HG03139 (cell line): ENCODE results near the gene SLC8A3.

Experiments
- ATAC-seq: cut with Tn5 transposase; IDR thresholded peaks from one replicate; pipeline ENCODE4 v1.9.1; 2021; ENCODE audit not compliant: unreplicated experiment

SLC8A3 gene

DNA sequence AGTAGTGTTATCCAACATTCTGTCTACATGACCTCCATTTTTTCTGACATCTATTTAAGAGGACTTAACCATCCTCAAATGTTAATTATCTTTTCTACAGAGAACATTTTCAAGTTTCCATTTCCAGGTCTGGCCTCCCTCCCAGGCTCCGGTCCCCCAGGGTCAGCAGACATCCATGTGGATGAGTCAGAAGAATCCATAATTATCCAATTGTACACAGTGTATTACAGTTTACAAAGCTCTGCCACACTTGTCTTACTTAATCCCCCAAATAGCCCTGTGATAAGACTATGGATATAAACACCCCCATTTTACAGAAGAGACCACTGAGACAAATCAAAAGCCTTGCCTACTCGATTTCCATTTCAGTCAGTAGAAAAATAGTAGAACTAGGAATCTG is 65.0 kb downstream of the SLC8A3 start:
- ATAC-seq: no peak

DNA sequence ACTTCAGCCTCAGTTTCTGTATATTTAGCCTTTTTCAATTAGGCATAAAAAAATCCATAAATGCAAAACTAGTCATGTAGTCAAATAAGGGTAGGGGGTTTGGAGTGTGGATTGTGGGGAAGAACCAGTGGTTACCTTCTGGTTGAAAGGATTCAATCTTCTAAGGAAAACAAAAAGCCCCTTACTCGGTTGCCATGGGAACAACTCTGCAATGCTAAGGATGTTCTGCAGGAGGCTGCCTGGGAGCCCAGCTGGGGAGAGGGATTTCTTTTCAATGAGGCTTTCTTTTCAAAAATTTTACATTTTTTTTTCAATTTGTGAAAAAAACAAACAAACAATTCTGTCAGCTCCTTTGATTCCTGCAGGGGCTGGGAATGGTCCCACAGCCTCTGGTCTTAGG is 67.2 kb downstream of the SLC8A3 start:
- no peak for ATAC-seq

DNA sequence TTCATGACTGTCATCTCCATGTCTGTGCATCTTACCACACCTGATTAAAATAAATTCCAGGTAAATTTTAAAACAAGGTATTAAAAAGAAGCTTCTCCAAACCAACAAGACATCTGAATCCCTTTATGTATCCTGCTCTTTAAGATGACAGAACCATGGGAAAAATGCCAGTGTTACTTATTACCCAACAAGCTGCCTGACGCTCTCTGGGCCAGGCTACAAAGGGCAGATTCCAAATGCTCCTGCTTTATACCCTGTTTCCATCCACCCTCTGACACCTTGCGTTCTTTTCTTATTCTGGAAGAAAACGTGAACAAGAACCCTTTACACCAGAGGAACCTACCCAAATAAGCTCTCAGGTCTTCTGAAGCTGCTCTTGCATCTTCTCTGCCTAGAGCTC is 70.7 kb downstream of the SLC8A3 start:
- no peak for ATAC-seq

DNA sequence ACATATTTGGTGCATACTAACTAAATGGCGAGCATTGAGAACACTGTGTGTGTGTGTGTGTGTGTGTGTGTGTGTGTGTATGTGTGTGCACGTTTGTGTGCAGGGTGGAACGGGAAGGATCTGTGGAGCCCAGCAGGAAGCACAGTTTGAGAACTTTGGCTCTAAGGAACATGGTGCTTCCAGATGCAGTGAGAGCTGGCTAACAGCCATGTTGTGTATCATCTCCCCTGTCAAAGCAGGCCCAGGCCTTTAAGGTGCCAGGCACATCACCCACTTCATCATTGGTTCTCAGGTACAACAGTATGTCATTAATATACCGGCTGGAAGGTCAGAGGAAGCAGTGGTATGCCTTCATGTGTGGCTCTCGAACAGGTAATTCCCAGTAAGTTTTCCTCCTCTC is 72.5 kb downstream of the SLC8A3 start:
- ATAC-seq: no peak

DNA sequence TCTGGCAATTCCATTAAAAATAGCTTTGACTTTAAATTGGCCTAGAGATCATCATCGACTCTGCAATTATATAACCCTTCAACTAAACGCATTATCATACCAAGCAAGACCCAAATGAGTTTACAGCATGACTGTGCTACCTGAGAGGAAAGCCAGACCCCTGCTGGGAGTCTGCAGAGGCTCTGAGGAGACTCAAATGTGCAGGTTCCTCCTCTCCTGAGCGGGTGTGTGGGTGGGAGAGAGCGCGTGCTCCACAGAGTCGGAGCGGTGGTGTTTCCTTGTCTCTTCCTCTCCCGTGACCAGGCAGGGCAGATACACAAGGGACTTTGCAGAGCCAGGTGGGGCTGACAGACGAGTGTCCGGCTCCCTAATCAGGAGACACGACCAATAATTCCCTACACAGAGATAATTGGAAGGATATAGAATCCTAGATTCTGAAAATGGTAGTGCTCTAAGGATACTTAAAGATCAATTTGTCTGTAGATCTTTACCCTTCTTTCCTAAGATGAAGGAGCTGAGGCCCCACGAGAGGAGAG is 74.1 kb downstream of the SLC8A3 start:
- ATAC-seq: no peak

DNA sequence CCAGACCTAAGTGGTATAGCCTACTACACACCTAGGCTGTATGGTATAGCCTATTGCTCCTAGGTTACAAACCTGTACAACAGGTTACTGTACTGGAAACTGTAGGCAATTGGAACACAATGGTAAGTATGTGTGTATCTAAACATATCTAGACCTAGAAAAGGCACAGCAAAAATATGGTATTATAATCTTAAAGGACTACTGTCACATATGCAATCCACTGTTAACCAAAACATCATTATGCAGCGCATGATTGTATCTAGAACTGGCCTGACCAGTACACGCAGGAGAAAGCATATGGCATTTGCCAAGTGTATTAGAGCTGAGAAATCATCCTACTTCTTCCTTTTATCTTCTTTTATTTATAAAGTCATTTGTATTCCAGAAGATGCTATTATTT is 75.5 kb downstream of the SLC8A3 start:
- no peak for ATAC-seq

DNA sequence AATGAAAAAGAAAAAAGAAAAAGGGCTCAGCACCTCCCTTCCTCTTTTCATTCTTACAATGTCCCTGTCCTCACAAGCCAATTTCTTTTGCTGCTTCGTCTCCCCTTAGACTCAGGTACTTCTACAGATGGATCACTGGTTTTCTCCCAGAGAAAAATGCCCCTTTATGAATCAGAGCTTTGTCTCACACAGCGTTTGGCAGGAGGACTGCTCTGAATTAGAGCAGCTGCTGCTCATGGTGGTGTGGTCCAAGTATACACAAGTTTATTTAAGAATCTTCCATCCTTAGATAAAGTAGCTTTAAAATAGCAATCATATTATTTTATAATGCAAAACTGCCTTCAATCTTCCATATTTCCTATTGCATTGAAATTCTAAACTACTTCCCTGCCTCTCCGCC is 80.3 kb downstream of the SLC8A3 start:
- ATAC-seq: no peak

DNA sequence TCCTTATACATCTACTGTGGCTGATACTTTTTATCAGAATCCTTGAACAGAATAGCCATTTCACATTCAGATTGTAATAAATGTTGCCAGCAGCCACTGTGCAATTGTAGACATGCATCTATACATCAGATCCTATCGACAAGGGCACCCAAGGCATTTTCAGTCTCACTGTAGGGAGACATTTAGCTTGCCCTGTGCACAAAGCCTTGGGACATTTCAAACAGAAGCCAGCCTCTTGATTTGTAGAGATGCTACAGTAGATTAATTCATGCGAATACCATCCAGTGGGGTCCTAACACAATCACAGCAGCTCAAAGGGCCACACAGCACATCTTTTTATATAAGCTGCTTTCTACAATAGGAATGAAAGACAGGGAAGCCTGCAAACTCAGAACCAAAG is 81.4 kb downstream of the SLC8A3 start:
- ATAC-seq: no peak

DNA sequence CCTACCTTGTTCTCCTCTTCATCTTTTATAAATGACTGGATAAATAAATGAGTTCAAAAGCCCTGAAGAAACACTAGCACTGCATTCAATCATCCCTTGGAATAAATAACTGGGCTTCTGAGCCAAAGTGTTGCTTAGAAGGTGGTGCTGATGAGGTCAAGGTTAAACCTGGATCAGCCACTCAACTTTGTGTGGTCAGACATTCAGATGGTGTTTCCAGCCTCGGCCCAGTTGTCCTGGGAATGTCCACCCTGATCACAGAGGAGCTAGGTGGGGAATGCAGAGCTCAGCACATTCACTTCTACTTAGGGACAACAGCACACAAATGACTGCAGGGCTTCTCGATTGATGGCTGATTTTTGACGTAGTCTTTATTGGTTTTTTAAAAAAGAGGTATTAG is 88.7 kb downstream of the SLC8A3 start:
- no peak for ATAC-seq

DNA sequence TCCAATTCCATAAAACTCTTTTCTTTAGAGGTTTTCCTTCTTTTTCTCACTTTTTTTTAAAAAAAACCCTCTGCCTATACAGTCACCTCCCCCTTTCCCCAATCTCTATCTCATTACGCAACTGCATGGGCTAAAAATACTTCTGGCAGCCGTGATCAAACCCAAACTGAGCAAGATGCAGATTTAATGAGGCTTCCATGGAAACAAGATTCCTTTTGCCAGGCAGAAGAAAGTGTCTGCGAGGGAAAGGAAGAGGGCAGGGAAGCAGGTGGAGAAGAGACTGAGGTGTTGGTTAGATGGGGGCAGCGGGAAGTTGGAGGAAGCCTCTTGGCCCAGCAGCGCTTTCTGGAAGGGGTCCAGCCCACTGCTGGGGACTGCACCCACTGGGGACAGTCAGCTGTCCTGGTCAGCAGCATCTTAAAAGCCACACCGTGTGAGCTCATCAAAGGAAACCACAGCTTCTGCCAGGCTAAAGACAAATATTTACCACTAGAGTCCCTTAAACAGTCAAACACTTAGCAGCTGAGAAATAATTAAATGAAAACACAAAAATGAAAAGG is 90.4 kb downstream of the SLC8A3 start:
- no peak for ATAC-seq

DNA sequence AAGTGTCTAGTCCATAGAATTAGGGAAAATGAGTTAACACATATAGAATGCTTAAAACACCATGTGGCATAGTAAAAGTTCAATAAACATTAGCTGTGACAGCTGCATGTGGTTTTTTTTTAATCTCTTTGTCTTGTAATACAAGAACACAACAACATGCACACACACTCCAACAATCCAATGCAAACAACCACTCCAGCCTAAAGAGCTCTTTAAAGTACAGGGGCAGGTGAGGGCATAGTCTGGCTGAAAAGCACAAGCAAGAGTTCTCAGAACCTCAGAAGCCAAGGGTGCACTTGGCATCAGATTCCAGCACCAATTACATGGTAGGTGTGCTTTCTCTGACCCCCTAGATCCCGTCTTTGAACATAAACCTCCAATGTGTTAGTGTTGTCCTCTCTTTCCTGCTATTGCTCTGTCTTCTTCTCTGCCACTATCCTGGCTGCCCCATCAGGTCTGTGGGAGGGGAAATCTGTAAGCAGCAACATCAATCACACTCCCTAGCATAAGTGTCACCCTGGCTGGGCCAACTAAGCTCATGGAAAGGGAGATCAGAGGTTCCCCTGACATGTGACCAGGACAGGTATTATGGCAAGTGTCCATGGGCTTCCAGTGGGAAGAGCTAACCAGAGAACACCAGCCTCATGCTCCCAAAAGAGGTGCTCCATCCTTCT is 91.0 kb downstream of the SLC8A3 start:
- no peak for ATAC-seq

DNA sequence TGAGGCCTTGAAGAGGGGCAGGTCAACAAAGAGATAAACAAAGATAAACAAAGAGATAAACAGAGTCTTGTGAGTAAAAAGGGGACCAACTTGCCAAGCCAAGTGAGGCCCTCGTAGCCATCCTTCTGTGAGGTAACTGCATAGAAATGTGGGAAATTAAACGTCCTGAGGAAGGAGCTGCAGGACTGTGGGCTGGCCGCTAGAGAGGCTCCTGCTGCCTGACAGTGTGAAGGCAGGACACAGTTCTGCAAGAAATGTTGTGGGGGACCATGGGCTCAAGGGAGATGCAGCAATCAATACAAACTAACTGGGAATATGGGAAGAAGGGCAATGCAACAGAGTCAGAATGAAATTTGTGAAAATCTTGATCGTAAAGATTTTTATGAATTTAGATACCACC is 91.9 kb downstream of the SLC8A3 start:
- ATAC-seq: no peak

DNA sequence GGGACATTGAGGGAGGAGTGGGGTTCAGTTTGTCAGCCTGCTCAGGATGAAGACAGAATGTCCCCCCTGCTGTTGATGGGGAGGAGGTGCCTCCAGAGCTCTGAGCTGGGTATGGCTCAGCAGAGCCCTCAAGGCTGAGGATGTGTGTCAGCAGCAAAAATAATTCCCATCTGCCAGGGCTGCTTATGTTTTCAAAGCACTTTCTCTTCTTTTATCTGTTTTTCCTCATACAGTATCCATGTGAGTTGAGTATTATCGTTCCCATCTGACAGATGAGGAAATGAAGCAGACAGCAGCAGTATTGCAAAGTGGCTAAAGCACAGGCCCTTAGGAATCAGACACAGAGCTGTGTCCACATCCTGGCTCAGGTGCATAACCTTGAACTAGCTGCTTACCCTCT is 94.1 kb downstream of the SLC8A3 start:
- ATAC-seq: no peak

DNA sequence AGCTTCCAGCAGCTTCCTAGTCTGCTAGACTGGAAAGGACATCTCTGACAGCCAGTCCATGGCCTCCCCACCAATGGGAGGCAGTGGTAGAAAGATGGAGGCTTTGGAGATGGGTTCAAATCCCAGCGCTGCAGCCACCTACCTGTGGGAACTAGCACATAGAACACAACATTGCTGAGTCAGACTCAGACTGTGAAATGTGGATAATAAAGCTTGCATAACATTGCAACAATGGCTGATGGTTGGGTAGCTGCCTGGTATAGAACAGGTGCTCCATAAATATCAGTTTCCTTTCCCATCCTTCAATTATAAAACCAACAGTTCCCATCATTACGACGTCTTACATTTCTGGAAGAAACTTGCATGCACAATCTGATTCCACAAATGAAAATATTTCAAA is 94.6 kb downstream of the SLC8A3 start:
- no peak for ATAC-seq

DNA sequence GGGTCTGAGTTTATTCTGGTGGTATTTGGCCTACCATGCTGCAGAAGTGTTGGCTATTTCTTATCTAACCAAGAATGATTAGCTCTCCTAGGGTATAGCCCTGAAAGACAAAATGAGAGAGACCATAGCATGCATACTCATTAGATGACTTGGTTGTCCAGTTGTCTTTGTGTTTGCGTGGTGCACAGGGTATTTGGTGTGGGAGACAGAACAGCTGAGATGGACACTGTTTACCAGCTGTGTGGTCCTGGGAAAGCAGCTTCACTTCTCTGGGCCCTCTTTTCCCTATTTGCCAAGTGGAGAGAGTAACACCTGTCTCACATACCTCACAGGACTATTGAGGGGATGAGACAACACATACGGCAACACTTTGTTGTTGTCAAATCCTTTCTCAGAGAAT is 95.6 kb downstream of the SLC8A3 start:
- ATAC-seq: no peak

DNA sequence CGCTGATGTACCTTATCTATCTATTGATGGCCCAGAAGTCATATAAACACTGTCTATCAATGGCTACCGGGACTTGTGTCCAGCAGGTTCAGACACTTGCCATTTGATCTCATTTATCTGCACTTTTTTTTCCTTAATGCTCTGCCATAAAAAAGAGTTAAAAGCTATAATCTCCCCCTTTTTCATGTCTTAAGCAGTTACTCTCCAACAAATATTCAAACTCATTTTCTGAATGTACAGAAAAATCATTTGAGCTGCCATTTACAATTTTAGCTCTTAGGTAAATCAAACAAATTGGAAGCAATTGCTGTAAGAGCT is 101.4 kb downstream of the SLC8A3 start:
- ATAC-seq: no peak

DNA sequence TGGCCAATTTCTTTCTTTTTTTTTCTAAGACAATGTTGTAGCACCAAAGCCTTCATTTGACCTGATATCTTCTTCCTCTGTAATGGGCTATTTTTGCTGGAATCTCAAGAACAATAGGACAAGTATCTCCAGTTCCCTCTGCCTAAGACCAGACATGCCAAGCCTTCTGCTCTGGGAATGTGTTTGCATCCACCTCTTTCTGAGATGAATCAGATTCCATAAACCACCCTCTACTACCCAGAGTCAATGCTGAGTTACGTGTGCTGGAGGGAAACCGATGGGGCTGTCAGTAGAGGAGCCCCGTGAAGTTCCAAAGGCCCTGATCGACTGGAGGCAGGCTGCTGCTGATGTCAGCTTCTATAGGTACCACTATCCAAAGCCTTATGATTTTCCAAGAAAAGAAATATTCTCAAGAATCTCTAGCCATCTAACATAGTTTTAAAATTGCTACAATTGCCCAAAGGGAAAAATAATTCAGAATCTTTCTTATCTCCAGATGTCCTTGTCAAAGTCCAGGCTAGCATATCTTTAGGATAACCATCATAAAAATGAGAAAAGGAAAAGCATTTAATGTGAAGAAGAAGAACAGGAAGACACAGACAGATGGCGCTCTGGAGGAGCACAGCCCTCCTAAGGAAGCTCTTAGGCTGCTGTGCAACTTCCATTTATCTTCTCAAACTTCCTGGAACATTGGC is 101.9 kb downstream of the SLC8A3 start:
- no peak for ATAC-seq

DNA sequence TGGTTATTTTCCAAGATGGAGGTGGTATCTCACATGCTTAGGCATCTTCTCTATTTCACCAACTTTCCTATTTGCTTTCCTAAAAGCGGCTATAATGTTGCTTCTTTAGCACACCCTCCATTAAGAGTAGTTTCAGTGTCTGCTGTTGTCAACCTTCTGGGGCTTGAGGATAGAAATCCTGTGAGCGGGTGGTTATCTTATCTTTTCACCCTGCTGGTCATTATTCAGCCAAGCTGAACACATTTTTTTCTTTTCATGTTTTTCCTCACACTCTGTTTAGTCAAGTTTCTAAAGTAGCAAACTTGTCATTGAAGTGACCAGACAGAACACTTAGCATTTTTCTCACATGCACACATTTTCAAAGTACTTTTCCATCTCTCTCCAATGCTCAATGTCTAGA is 104.5 kb downstream of the SLC8A3 start:
- ATAC-seq: no peak

DNA sequence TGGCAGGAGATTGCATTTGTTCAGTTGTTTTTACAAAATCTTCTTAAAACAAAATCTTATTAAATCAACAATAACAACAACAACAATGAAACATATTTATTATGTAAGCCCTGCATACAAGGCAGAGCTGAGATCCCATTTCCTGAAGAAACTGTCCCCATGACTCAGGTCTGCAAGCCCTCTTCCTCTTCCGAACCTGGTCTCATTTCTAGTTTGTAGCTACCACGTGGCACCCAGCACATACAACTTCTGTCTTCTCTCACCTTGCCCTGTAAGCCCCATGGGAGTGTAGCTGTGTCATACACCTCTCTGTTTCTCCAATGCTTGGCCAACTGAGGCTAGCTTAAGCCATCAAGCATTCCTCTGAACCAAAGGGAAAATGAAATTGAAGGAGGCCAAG is 106.4 kb downstream of the SLC8A3 start:
- no peak for ATAC-seq

DNA sequence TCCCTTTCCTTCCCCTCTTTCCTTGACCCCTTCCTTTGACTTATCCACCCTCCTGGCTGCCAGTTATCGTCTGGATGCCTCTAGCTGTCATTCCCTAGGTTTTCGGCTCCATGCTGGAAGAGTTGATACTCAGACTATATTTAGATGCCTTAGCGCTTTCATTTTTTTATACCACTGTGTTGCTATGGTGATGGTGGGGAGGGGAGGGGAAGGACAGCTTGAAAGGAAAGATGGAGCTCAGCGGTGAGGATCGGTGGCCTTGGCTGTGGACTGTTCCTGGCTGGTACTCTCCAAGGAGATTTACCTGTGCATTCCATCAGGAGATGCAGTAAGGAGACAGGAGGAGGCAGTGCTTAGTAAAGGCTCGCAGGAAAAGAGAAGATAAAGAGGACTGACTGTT is 108.7 kb downstream of the SLC8A3 start:
- ATAC-seq: no peak

DNA sequence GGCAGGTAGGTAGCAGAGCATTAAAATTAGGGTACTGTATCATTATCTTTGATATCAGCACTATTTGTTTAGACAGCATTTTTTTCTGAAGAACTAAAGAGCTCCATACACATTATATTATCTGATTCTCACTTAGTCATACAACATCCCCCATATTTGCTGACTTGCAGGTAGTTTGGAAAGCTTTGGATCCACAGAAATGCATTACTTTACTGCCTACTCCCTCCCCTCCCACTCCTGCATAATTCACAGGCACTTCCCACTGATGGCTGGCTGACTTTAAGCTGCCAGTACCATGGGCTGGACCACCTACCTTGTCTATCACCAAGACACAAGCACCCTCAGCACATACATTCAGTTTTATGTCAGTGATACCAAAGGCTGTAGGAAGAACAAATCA is 110.4 kb downstream of the SLC8A3 start:
- ATAC-seq: no peak

DNA sequence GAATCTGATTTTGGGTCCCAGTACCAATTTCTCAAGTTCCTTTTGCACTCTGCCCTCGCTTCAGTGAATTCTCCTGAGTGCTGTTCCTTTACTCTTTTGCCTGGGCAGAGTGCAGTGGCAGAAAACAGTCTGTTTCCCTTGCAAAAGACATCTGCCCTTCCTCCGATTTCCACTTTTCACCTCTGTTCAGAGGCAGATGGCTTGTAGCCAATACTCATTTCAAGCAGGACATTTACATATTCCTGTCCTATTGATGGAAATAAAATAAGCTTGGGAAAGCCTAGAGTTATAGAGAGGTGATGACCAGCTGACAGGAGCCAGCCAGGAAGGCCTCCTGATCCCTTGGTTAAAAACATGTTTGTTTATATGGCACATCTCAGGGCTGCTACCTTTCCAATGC is 111.0 kb downstream of the SLC8A3 start:
- ATAC-seq: no peak

DNA sequence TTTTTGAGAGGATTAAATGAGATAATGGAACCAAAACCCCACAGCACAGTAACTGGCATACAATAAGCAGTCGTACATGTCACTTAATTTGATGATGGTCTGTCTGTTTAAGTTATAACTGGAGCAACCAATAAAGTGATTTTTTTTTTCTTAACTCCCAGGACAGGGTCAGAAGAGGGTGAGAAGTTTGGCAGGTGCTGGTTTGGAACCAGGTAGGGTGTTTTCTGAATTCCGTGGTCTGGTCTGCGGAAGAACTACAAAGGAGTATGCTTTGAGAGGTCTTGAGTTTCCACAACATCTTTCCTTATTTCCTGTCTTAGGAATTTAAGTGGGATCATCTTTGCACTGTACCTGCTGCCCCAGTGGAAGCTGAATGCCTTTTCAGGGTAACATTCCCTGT is 111.7 kb downstream of the SLC8A3 start:
- no peak for ATAC-seq
